HK-2 (cell line): ENCODE data around the gene CSK.

Experiments used
- DNase-seq: peaks from one replicate; pipeline ENCODE4 v3.0.0-alpha.2; 2018; ENCODE audit not compliant: unreplicated experiment

CSK gene

GRCh38 chr15:74801311-74801997 is 19.6 kb downstream of the CSK start:
- DNase-seq = no peak

- DNase-seq = no peak
Measured at GRCh38 chr15:74802290-74802689, 20.4 kb downstream of the CSK start.

- DNase-seq = no peak
Measured at GRCh38 chr15:74802862-74803447, 21.1 kb downstream of the CSK start.

- DNase-seq = no peak
Measured at GRCh38 chr15:74804935-74805334, 23.1 kb downstream of the CSK start.

GRCh38 chr15:74807282-74807681 is 25.4 kb downstream of the CSK start:
- no peak for DNase-seq

- no peak for DNase-seq
Measured at GRCh38 chr15:74808078-74808839, 26.4 kb downstream of the CSK start.

DNA sequence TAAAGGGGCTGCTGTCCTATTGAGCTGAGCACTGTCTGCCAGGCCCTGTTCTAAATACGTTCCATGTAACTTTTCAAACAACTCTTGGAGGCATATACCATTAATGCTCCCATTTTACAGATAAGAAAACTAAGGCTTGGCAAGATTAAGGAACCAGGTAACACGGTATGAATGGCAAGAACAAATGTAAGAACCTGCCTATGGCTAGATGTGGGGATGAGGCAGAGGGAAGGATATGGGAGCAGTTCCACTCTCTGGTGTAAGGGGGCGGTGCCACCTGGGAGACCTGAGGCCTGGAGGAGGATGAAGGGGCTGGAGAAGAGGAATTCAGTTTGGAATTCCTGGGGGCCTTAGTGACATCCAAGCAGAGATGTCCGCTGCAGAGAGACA is 27.0 kb downstream of the CSK start:
- no peak for DNase-seq

DNA sequence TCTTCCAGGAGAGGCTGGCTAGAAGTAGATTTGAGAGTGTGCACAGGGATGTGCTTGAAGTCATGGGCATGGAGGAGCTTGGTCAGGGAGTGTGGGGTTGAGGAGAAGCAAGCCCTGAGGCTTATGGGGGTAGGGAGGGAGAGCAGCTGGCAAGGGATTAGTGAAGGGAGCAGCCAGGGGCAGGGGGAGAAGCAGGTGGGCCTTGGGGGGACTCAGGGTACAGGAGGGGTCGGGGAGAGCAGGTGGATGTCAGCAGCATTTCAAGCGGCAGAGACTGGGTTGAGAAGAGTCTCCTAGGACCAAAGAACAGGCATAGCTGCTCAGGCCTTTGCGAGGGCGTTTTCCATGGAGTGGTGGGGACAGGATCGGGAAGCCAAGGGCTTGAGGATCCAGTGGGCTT is 27.4 kb downstream of the CSK start:
- no peak for DNase-seq

- DNase-seq = no peak
Measured at GRCh38 chr15:74809956-74810355, 28.1 kb downstream of the CSK start.

DNA sequence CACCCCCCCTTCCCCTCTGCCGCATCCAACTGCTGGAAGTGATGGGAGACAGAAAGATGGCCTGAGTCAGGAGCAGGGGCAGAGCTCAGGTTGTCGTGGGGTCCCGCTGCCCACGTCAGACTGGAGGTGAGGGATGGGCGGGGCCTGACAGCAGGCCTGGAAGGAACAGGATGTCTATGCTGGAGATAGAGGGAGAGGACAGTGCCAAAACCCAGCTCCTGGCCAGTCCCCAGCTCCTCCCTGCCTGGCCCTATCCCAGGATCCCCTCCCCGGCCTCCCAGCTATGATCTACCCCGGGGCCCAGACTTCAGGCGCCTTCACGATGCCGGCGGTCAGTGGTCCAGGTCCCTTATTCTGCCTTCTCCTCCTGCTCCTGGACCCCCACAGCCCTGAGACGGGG is 30.7 kb downstream of the CSK start, which contains the start of gene LMAN1L:
LMAN1L (plus strand) TSS at position 303 of the 400 bp plus-strand sequence; CDS start at position 323, 20 bp downstream.
- no peak for DNase-seq

DNA sequence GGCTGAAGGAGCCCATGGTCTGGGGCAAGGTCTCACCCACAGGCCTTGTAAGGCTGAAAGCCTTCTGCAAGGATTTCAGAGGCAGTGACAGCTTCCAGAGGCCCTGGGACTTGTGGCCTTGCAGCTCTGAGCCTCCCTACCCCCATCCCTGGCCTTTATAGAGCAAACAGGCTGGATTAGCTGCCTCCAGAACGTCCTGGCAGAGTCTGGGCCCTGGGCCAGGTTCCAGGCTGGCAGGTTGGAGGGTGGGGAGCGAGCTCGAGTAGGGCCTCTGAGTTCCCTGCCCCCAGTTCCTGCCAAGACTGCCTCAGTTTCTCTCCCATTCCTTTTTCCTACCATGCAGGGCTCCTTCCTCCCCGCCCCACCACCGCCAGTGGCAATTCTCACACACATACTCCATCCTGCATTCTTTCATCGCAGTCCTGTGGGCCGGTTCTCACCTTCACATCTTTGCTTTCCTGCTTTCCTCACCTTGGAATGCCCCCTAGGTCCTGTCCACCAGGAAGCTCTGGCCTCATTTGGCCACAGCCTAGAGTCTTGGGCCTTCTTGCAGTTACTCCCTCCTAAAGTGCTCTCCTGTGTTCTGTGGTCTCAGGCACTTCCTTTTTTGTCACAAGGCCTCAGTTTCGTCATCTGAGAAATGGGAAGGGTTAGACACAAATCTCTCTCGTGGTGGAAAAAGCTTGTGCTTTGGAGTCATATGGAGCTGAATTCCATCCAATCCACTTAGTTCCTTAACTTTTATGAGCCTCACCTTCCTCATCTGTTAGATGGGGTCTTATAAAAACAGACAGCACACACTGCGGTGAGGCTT is 33.4 kb downstream of the CSK start:
- DNase-seq = no peak

DNA sequence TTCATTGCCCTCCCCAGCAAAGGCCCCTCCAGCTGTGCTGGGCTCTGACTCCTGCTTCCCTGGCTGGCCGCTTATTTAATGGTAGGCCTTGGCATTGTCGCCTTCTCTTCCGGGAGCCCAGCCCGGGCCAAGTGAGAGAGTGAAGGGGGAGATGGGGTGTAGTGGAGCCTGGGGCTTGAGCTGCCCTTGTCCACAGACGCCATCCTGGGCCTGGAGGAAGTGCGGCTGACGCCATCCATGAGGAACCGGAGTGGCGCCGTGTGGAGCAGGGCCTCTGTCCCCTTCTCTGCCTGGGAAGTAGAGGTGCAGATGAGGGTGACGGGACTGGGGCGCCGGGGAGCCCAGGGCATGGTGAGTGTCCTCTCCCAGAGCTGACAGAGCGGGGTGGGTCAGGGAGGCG is 34.1 kb downstream of the CSK start:
- DNase-seq = no peak

DNA sequence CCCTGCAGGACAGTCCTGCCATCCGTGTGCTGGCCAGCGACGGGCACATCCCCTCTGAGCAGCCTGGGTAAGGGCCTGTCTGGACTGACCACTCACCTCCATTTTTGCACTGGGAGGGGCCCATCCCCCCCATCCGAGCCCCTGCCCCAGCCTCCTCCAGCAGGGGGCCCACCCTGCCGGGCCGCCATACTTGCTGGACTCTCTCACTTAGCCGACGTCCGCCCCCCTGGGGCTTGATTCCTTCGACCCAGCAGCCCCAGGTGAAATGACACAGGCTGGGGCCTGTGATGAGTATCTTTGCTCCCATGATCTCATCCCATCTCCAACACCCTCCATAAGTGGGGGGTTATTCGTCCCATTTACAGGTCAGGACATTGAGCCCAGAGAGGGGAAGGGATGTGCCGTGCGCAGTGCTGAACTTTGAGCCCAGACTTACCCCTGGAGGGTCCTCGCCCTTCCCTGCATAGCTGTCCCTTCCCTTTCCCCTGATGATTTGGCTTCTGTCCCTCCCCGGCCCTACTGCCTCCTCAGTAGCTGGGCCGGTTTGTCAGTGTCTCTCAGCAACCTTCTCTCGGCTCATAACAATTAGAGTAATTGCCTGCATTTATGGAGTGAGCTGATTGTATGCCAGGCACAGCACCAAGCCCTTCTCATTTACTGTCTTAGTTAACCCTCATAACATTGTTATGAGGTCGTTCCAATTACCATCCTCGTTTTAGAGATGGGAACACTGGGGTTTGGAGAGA is 34.9 kb downstream of the CSK start:
- no peak for DNase-seq

- DNase-seq = peak; percentile 51
Measured at GRCh38 chr15:74817370-74817737, 35.5 kb downstream of the CSK start.

DNA sequence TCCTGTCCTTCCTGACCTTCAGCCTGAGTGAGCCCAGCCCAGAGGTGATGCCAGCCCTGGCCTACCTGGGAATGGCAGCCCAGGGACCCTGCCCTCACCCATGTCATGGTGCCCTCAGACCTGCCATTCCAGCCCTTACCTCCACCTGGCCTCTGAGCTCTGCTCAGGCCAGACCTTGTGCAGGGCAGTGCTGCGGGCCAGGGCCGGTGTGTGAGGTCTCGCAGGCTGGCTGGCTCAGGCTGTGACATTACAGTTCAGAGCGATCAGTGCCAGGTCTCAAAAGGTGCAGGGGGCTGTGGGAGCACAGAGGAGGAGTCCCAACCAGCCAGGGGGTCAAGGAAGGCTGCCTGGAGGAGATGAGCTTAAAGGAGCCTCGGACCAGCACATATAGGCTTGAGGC is 38.2 kb downstream of the CSK start:
- DNase-seq = no peak

DNA sequence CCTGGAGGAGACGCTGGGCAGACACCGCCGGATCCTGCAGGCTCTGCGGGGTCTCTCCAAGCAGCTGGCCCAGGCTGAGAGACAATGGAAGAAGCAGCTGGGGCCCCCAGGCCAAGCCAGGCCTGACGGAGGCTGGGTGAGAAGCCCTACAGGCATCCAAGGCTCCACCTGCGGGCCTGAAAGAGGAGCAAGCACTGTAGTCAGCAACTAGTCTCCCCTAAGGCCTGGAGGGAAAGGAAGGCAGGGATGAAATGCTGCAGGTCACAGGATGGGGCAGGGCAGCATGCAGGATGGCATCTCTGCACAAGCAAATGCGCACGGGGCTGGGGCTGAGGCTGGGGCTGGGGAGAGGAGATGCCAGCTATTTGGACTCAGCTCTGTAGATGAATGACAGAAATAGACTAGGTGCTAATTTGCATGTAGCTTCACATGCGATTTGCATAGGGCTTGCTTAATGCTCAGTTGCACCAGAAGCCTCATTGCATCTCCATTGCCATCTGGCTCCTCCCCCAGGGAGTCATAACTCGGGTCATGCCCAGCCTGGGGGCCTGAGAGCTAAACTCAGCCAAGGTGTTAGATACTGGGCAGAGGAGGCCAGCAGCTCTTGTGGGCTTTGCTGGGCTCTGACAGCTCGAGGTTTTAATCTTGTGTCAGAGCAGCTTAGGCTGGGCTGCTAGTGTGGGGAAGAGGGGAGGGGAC is 39.4 kb downstream of the CSK start:
- no peak for DNase-seq

DNA sequence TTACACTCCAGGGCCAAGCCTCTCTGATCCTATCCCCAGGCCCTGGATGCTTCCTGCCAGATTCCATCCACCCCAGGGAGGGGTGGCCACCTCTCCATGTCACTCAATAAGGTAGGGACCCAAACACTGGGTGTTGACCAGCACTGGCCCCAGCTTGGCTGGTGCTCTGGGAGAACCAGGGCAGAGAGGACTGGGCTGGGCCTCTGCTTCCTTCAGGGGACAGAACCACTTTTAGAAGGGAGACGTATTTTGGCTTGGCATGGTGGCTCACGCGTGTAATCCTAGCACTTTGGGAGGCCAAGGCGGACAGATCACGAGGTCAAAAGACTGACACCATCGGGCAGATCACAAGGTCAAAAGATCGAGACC is 39.9 kb downstream of the CSK start:
- DNase-seq = no peak

- DNase-seq = no peak
Measured at GRCh38 chr15:74822233-74822632, 40.4 kb downstream of the CSK start.

DNA sequence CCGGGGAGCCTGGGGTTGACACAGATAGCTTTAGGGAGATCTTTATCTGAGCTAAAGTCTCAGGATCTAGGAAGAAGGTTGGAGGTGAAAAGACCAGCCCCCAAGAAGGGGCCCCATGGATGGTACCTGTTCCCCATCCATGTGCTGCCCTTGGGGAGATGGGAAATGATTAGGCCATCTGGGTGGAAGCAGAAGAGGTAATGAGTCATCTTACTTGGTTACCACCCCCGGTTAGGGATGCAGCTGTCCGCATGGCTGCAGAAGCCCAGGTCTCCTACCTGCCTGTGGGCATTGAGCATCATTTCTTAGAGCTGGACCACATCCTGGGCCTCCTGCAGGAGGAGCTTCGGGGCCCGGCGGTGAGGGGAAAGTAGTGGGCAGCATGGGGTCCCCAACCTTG is 41.4 kb downstream of the CSK start:
- no peak for DNase-seq

DNA sequence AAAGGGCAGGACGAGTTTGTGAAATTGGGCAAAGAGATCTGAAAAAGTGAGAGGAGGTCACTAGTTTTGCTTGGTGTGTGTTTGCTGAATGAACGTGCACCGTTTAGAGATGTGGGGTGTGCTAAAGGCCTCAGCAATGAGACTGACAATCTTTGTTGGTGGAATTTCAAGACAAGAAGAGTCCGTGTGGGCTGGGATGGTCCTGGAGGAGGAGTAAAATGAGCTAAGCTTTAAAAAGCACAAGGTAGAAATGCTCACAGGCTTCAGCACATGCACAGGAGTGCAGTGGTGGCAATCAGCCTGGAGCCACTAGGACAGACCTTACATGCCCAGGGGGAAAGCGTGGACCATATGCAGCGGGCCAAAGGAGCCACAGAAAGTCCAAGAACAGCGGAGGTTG is 43.1 kb downstream of the CSK start:
- no peak for DNase-seq

GRCh38 chr15:74825866-74826265 is 44.0 kb downstream of the CSK start:
- DNase-seq = no peak
